ENCODE results near the gene ANKRD44.
A peak's percentile ranks its signal among the peaks of the same experiment; 100 is the strongest.

DNA sequence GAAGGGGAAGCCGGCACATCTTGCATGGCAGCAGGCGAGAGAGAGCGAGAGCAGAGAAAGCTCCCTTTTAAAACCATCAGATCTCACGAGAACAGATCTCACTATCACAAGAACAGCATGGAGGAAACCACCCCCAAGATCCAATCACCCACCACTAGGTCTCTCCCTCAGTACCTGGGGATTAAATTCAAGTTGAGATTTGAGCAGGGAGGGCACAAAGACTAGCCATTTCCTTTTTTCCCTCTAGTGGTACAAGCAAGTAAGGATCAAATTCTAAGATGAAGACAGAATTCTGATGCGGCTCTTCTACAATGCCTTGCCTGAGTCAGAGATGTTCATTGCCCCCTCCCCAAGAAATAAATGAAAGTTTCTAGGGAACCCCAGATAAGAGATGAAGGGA, 45.6 kb upstream of the ANKRD44 start:
- no peak for TF ChIP-seq HES2 (IDR thresholded peaks at IDR 0.05)
- no peak for TF ChIP-seq KDM1A (IDR thresholded peaks at IDR 0.05; ENCODE audit: low read depth)
- TF ChIP-seq, protein P1, sequence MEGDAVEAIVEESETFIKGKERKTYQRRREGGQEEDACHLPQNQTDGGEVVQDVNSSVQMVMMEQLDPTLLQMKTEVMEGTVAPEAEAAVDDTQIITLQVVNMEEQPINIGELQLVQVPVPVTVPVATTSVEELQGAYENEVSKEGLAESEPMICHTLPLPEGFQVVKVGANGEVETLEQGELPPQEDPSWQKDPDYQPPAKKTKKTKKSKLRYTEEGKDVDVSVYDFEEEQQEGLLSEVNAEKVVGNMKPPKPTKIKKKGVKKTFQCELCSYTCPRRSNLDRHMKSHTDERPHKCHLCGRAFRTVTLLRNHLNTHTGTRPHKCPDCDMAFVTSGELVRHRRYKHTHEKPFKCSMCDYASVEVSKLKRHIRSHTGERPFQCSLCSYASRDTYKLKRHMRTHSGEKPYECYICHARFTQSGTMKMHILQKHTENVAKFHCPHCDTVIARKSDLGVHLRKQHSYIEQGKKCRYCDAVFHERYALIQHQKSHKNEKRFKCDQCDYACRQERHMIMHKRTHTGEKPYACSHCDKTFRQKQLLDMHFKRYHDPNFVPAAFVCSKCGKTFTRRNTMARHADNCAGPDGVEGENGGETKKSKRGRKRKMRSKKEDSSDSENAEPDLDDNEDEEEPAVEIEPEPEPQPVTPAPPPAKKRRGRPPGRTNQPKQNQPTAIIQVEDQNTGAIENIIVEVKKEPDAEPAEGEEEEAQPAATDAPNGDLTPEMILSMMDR (IDR thresholded peaks at IDR 0.05), result peak; percentile 23; the same call in 1 of the 3 replicates
- TF ChIP-seq, protein P2, sequence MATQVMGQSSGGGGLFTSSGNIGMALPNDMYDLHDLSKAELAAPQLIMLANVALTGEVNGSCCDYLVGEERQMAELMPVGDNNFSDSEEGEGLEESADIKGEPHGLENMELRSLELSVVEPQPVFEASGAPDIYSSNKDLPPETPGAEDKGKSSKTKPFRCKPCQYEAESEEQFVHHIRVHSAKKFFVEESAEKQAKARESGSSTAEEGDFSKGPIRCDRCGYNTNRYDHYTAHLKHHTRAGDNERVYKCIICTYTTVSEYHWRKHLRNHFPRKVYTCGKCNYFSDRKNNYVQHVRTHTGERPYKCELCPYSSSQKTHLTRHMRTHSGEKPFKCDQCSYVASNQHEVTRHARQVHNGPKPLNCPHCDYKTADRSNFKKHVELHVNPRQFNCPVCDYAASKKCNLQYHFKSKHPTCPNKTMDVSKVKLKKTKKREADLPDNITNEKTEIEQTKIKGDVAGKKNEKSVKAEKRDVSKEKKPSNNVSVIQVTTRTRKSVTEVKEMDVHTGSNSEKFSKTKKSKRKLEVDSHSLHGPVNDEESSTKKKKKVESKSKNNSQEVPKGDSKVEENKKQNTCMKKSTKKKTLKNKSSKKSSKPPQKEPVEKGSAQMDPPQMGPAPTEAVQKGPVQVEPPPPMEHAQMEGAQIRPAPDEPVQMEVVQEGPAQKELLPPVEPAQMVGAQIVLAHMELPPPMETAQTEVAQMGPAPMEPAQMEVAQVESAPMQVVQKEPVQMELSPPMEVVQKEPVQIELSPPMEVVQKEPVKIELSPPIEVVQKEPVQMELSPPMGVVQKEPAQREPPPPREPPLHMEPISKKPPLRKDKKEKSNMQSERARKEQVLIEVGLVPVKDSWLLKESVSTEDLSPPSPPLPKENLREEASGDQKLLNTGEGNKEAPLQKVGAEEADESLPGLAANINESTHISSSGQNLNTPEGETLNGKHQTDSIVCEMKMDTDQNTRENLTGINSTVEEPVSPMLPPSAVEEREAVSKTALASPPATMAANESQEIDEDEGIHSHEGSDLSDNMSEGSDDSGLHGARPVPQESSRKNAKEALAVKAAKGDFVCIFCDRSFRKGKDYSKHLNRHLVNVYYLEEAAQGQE (IDR thresholded peaks at IDR 0.05), result no peak
- TF ChIP-seq ESRRA (IDR thresholded peaks at IDR 0.05; ENCODE audit: borderline replicate concordance, low read length), result no peak
- TF ChIP-seq JUN (IDR thresholded peaks at IDR 0.05), result no peak
- no peak for TF ChIP-seq EP300 (IDR thresholded peaks at IDR 0.05)
- TF ChIP-seq RAD21 (conservative IDR thresholded peaks at IDR 0.05 in 1 of 2, IDR thresholded peaks at IDR 0.05 in 1 of 2), result no peak
- TF ChIP-seq BHLHE40 (IDR thresholded peaks at IDR 0.05; ENCODE audit: low read depth, low read length), result no peak
- no peak for TF ChIP-seq POLR2A (IDR thresholded peaks at IDR 0.05; ENCODE audit: low read length)
- no peak for TF ChIP-seq MAX (IDR thresholded peaks at IDR 0.05)

Data from A549 (cell line).